Small intestine (tissue), 7 donors: ENCODE data around the gene ARL2BP. TPM values are rescaled to one million over a fixed set of nuclear protein-coding genes. Genes with fewer than 3 reads are reported as not detected.

ENCODE experiments used
- DNase-seq, 2 donors: peaks; one replicate each; pipeline versions ENCODE4 v3.0.0 to v3.0.0-alpha.2; 2013
- FAIRE-seq: peaks from 2 replicates; lab custom pipeline; 2012; peaks lifted over from hg19 to GRCh38; lab: Jason Lieb, UNC
- H3K27ac ChIP-seq, 3 donors: one replicate each; pipeline ENCODE4 v1.5.1; 2013; ENCODE audit warnings: low read length in 2 of 3, mild to moderate bottlenecking in 2 of 3, control low read depth in 1 of 3, inconsistent platforms in 1 of 3, low read depth in 1 of 3, moderate library complexity in 1 of 3
- H3K27me3 ChIP-seq, 3 donors: one replicate each; pipeline ENCODE4 v1.6.1; 2013; ENCODE audit warnings: low read length in 3 of 3, inconsistent platforms in 1 of 3; ENCODE audit not compliant: control insufficient read depth in 3 of 3, insufficient read depth in 3 of 3
- H3K36me3 ChIP-seq, 3 donors: one replicate each; pipeline ENCODE4 v1.6.1; 2013; ENCODE audit warnings: low read length in 3 of 3, inconsistent platforms in 1 of 3, low read depth in 1 of 3, mild to moderate bottlenecking in 1 of 3, moderate library complexity in 1 of 3; ENCODE audit not compliant: control insufficient read depth in 3 of 3, insufficient read depth in 2 of 3
- H3K4me1 ChIP-seq, 3 donors: one replicate each; pipeline ENCODE4 v1.6.1; 2013; ENCODE audit warnings: low read length in 2 of 3, inconsistent platforms in 1 of 3, low read depth in 1 of 3, mild to moderate bottlenecking in 1 of 3, moderate library complexity in 1 of 3; ENCODE audit not compliant: control insufficient read depth in 3 of 3, insufficient read depth in 2 of 3
- H3K4me3 ChIP-seq, 3 donors: one replicate each; pipeline ENCODE4 v1.5.1; 2013; ENCODE audit warnings: low read length in 3 of 3, control low read depth in 1 of 3, inconsistent platforms in 1 of 3, low read depth in 1 of 3, mild to moderate bottlenecking in 1 of 3, moderate library complexity in 1 of 3
- H3K9me3 ChIP-seq, 2 donors: one replicate each; pipeline ENCODE4 v1.6.1; 2013; ENCODE audit warnings: low read depth in 1 of 2, low read length in 1 of 2; ENCODE audit not compliant: control insufficient read depth in 2 of 2, insufficient read depth in 1 of 2
- WGBS, 3 donors: extraction: QIAGEN DNeasy Blood & Tissue Kit; methylation state at CpG; one replicate each; pipeline ENCODE4 v1.1.7; 2013; 5-methylcytosine and 5-hydroxymethylcytosine counted together
- polyA plus RNA-seq, 4 donors: library from polyadenylated mRNA; stranded (reverse) in 3 of 4; unstranded in 1 of 4; fragments of 200-250 nt in 3 of 4; fragments of 120-200 nt in 1 of 4; gene quantifications; one replicate each; pipeline versions ENCODE4 v1.2.1 to v1.2.3, GENCODE V29; 2013
- donor health status: healthy with polysubstance abuse.
- donor health status: control.
- donor health status: control.
- donor health status: Bipolar disorder and iron deficiency.
- donor health status: healthy.

Gene ARL2BP
- polyA plus RNA-seq, 4 donors = 18.8 to 40.9 (median 27.6) TPM

DNA sequence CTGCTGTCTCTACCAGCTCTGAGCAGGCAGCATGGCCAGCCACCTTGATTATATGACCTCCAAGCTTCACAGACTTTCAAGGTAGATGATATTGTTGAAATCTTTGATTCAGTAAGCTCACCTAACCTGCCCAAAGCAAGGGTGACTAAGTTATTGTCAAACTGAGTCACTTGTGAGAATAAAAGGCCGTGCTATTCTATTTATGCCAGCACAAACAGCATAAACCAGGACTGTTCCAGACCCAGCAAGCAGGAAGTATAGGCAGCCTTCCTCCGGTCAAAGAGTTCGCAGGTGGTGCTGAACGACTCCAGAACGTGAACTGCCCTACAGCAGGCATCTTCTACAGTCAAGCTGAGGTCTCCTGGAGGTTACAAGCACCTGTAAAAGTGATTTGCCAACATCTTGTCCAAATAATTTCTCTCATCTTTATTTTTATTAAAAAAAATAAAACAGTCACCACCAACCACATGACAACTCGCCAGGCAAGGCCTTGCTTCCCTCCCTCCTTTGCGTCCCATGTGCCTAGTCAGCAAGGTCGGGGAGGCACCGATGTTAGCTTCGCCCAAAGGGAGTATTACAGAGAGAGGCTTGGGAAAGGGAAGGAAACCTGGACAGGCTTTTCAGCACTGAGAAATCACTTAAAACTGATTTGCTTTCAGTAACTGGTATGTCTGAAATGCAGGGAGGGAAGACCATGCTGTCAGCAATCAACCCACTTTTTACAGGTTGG, 10.8 kb downstream of the ARL2BP start:
- no peaks in the 10 kb centered on the region for H3K9me3 ChIP-seq
- H3K4me1 ChIP-seq = peaks cover 0 to 29% (median 0%) of the 10 kb centered on the region in 3 donors
- H3K27ac ChIP-seq = no peak overlapping the region
- H3K27me3 ChIP-seq = no peaks in the 10 kb centered on the region
- WGBS, 3 donors = 70 to 84% (median 82%) methylated on average over 10 of the region's 10 CpGs
- H3K4me3 ChIP-seq = no peak overlapping the region
- FAIRE-seq (no peak), DNase-seq (no peak)
- H3K36me3 ChIP-seq = peaks cover 14 to 91% (median 34%) of the 10 kb centered on the region in 3 donors

DNA sequence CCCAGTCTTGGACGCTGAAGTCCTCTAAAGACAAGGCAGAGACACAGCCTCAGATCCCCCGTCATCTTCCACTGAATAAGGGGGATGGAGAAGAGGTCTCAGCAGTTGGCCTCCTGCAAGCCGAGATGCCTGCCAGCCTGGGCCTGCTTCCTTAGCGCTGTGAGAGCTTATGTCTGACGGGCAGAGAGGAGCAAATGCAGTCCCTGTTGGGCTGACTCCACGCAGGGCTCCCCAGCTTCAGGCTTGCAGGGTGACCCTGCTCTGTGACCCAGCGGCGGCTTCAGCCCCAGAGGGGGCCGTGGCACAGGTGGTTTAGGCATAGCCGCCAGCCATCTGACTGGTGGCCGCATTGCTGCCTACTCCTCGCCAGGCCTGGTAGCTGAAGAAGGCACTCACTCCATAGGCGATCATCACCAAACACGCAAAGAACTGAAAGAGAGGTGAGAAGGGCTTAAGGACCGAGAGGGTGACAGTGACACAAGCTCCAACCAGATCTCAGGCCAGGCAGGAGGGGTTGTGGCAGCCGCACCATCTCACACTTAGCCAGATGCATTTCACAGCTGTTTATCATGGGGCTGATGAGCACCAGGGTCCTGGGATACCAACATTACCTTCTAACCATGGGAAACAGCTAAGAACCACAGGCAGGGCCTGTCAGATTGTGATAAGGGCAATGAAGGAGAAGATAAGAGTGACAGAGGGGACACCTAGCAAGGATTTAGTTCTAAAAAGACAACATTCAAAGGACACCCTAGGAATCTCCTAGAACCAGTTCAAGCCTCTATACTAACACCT, 11.7 kb downstream of the ARL2BP start:
- Histone ChIP-seq H3K9me3 (no peaks in the 10 kb centered on the region), H3K4me3 (no peak overlapping the region), H3K36me3 (peaks cover 14 to 91% (median 33%) of the 10 kb centered on the region in 3 donors), H3K27ac (no peak overlapping the region), H3K4me1 (peaks cover 0 to 26% (median 0%) of the 10 kb centered on the region in 3 donors), H3K27me3 (no peaks in the 10 kb centered on the region)
- WGBS, 3 donors = 91 to 97% (median 94%) methylated on average over 14 to 16 of the region's 16 CpGs
- FAIRE-seq = no peak
- DNase-seq = no peak

DNA sequence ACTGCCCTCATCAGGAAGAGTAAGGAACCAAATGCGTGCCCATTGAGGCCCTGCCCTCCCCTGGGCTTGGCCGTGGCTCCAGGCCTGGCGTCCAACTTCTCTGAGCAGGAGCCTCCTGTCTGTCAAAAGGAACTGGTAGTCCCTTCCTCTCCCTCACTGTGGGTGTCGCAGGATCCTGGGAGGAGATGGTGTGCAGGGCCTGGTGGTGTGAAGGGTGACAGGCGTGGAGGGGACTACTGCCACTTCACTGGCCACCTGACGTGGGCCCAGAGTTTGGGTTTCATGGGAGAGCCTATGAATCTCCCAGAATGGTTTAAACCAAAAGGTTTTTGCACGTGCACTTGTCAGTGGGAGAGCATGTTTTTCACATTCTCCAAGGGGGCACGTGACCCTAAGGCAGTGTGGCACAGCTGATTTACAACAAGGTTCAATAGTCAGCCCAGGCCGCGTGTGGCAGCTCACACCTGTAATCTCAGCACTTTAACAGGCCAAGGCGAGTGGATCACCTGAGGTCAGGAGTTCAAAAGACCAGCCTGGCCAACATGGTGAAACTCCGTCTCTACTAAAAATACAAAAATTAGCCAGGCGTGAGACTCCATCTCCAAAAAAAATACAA, 12.5 kb downstream of the ARL2BP start:
- FAIRE-seq = no peak
- DNase-seq = no peak
- no peaks in the 10 kb centered on the region for H3K9me3 ChIP-seq
- no peak overlapping the region for H3K4me3 ChIP-seq
- no peak overlapping the region for H3K27ac ChIP-seq
- H3K36me3 ChIP-seq = peaks cover 6 to 88% (median 26%) of the 10 kb centered on the region in 3 donors
- WGBS, 3 donors = 90 to 91% (median 91%) methylated on average over 13 of the region's 13 CpGs
- no peaks in the 10 kb centered on the region for H3K27me3 ChIP-seq
- H3K4me1 ChIP-seq = peaks cover 0 to 25% (median 0%) of the 10 kb centered on the region in 3 donors

DNA sequence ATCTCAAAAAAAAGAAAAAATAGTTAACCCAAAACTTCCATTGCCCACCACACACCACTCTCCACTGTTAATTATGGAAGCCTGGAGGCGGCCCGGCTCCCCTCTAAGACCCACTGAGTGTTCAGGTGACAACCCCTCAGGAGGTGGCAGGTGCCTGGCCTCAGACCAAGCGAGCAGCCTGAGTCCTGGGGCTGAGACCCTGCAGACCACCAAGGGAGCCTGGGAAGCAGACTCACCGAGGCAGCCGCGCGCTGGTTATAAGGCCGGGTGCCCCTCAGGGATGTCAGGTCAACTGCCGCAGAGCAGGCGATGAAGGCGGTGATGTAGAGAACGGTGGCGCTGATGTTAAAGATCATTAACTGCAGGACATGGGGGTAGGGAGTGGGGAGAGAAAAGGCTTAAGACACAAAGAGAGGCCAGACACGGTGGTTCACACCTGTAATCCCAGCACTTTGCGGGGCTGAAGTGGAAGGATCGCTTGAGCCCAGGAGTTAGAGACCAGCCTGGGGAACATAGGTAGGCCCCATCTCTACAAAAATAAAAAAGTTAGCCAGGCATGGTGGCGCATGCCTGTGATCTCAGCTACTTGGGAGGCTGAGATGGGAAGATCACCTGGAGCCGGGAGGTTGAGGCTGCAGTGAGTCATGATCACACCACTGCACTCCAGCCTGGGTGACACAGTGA, 13.3 kb downstream of the ARL2BP start:
- Histone ChIP-seq H3K27me3 (no peaks in the 10 kb centered on the region), H3K36me3 (peaks cover 2 to 95% (median 22%) of the 10 kb centered on the region in 3 donors), H3K4me1 (peaks cover 0 to 29% (median 0%) of the 10 kb centered on the region in 3 donors), H3K4me3 (no peak overlapping the region), H3K9me3 (no peaks in the 10 kb centered on the region), H3K27ac (no peak overlapping the region)
- FAIRE-seq (no peak), DNase-seq (no peak)
- WGBS, 3 donors = 96 to 98% (median 97%) methylated on average over 18 of the region's 18 CpGs

DNA sequence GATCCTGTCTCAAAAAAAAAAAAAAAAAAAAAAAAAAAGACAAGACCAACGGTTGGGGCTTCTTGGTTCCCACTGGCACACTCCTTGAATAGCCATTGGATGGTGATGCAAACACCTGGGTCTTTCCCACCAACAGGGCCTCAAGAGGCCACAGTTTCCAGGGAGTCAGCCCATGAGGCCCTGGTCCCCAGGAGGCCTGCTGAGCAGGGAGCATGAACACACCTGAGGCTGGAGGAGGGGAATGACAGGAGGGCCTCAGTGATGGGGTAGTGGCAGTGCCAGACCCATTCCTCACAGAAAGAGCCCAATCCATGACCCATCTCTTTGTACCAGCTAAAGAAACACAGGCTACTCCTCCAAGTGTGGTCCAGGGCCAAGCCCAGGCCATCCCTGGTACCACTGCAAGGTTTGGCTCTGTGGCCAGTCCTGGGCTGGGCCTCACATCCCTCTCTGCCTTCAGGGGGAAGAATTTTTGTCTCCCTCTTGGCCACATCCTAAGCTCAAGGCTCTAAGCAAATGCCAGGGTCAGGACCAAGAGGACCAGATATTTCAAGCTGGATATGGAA, 13.9 kb downstream of the ARL2BP start:
- Histone ChIP-seq H3K27me3 (no peaks in the 10 kb centered on the region), H3K27ac (no peak overlapping the region), H3K4me1 (peaks cover 0 to 31% (median 5%) of the 10 kb centered on the region in 3 donors), H3K4me3 (no peak overlapping the region), H3K9me3 (no peaks in the 10 kb centered on the region), H3K36me3 (peaks cover 2 to 94% (median 22%) of the 10 kb centered on the region in 3 donors)
- 38 to 77% methylated on average over 1 of the region's 1 CpG; no CpG with 5 or more reads in 1 of the 3 donors for WGBS, 3 donors
- DNase-seq (no peak), FAIRE-seq (no peak)

DNA sequence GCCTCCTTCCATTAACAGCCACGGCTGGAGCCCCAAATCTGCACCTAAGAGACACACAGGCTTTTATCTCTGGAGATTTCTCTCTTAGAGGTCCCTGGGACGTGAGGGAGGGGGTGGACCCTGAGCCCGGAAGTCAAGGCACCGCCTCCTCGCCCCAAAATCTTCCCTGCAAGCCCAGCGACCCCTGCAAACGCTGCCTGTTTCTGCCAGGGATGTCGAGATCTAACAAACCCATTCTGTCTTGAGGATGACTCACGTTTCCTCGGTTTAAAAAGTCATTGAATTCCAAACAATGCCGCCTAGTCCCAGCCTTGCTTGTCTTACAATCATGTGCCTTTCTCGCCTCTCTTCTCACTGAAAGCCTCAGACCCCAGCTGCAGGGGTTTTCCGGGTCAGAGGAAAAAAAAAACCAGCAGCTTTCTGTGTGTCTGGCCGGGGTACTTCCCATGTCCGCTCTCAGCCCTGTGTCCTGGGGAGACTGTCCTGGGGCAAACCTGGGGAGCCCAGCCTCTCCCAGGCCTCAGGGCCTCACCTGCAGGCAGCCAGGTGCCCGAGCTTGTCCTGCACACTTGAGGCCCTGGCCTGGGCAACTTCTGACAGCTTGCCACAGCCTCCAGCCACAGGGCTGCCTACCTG, 15.4 kb downstream of the ARL2BP start:
- H3K27me3 ChIP-seq = no peaks in the 10 kb centered on the region
- peak overlapping the region; percentile 8 to 50 (median 50) for H3K27ac ChIP-seq
- FAIRE-seq = no peak
- H3K36me3 ChIP-seq = peaks cover 2 to 93% (median 18%) of the 10 kb centered on the region in 3 donors
- WGBS, 3 donors = 43 to 75% (median 62%) methylated on average over 16 of the region's 16 CpGs
- H3K4me1 ChIP-seq = peaks cover 0 to 45% (median 5%) of the 10 kb centered on the region in 3 donors
- H3K4me3 ChIP-seq = no peak overlapping the region
- no peak for DNase-seq
- no peaks in the 10 kb centered on the region for H3K9me3 ChIP-seq

DNA sequence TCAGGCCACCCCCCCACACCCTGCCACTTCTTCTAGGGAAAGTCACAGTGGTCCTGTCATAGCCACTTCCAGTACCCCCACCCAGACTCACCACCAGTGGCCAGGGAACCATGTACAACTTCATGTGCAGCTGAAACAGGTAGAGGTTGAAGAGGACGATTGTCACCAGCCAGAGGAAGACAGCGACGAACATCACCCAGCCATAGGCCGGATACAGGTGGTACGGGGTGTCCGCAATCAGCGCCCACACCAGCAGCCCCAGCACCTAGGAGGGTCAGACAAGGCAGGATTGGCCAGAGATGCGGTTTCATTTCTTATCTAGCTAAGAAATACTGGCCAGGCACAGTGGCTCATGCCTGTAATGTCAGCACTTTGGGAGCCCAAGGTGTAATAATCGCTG, 16.7 kb downstream of the ARL2BP start:
- peaks cover 0 to 59% (median 5%) of the 10 kb centered on the region in 3 donors for H3K4me1 ChIP-seq
- WGBS, 3 donors = 94 to 97% (median 96%) methylated on average over 9 of the region's 9 CpGs
- H3K27me3 ChIP-seq = no peaks in the 10 kb centered on the region
- H3K36me3 ChIP-seq = peaks cover 2 to 84% (median 13%) of the 10 kb centered on the region in 3 donors
- H3K4me3 ChIP-seq = no peak overlapping the region
- FAIRE-seq (no peak), DNase-seq (no peak)
- H3K9me3 ChIP-seq = no peaks in the 10 kb centered on the region
- peak overlapping the region in 1 of 3 donors; percentile 14 for H3K27ac ChIP-seq
